Sigmoid colon (tissue), 4 donors: Measurements from ENCODE around the gene CEACAM8.

Experiments
- CTCF ChIP-seq, 4 experiments: fragments of 450-650 bp in 3 of 4; fragments of 200-600 bp in 1 of 4; IDR thresholded peaks; one replicate each; pipeline ENCODE4 v1.5.1; 2016 to 2019; ENCODE audit warnings: antibody characterized with exemption in 4 of 4, mild to moderate bottlenecking in 3 of 4, moderate library complexity in 2 of 4
- EP300 ChIP-seq, 4 donors: sonication (generic); formaldehyde crosslinking; IDR thresholded peaks; one replicate each; pipeline ENCODE4 v1.6.1; 2017; ENCODE audit warnings: antibody characterized with exemption in 4 of 4
- POLR2A ChIP-seq, 2 donors: fragments of 450-650 bp; IDR thresholded peaks; one replicate each; pipeline ENCODE4 v1.6.1; 2016; ENCODE audit warnings: antibody characterized with exemption in 2 of 2, mild to moderate bottlenecking in 2 of 2, moderate library complexity in 2 of 2
- POLR2AphosphoS5 ChIP-seq, 4 donors: sonication (generic); formaldehyde crosslinking; IDR thresholded peaks; one replicate each; pipeline ENCODE4 v1.6.1; 2017; ENCODE audit warnings: antibody characterized with exemption in 4 of 4

- no peak for TF ChIP-seq POLR2A (IDR thresholded peaks at IDR 0.05)
- no peak for TF ChIP-seq CTCF (IDR thresholded peaks at IDR 0.05)
- no peak for TF ChIP-seq EP300 (IDR thresholded peaks at IDR 0.05)
- no peak for TF ChIP-seq POLR2AphosphoS5 (IDR thresholded peaks at IDR 0.05)
These were observed 4.9 kb downstream of the CEACAM8 start for GRCh38 chr19:42589792-42590191.
